Retinal pigment epithelial cell (primary cell): ENCODE measurements around the gene MCM9.

Experiments used
- DNase-seq: peaks from one replicate; pipeline ENCODE4 v3.0.0-alpha.2; 2010; ENCODE audit warnings: low read depth
- H3K4me3 ChIP-seq: 2 replicates; pipeline ENCODE4 v1.5.1; 2011; ENCODE audit warnings: mild to moderate bottlenecking, low read length, control low read depth, moderate library complexity
- TF ChIP-seq, protein P1 (sequence below): conservative IDR thresholded peaks from 2 replicates; pipeline ENCODE4 v1.5.1; 2011; ENCODE audit warnings: low read depth, low read length, control low read depth, inconsistent platforms

MCM9 gene

DNA sequence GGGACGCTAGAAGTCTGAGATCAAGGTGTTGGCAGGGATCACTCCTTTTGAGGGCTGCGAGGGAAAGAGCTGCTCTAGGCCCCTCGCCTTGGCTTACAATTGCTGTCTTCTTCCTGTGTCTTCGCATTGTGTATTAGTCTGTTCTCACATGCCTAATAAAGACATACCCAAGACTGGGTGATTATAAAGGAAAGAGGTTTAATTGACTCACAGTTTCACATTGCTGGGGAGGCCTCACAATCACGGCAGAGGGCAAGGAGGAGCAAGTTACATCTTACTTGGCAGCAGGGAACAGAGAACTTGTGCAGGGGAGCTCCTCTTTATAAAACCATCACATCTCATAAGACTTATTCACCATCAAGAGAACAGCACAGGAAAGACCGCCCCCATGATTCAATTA is 143.5 kb downstream of the MCM9 start:
- no peak overlapping the region for H3K4me3 ChIP-seq
- DNase-seq: no peak
- TF ChIP-seq, protein P1, sequence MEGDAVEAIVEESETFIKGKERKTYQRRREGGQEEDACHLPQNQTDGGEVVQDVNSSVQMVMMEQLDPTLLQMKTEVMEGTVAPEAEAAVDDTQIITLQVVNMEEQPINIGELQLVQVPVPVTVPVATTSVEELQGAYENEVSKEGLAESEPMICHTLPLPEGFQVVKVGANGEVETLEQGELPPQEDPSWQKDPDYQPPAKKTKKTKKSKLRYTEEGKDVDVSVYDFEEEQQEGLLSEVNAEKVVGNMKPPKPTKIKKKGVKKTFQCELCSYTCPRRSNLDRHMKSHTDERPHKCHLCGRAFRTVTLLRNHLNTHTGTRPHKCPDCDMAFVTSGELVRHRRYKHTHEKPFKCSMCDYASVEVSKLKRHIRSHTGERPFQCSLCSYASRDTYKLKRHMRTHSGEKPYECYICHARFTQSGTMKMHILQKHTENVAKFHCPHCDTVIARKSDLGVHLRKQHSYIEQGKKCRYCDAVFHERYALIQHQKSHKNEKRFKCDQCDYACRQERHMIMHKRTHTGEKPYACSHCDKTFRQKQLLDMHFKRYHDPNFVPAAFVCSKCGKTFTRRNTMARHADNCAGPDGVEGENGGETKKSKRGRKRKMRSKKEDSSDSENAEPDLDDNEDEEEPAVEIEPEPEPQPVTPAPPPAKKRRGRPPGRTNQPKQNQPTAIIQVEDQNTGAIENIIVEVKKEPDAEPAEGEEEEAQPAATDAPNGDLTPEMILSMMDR: no peak

- DNase-seq: no peak
- no peak overlapping the region for H3K4me3 ChIP-seq
- TF ChIP-seq, protein P1: no peak
Observed at GRCh38 chr6:118789954-118790353, 145.0 kb downstream of the MCM9 start.

DNA sequence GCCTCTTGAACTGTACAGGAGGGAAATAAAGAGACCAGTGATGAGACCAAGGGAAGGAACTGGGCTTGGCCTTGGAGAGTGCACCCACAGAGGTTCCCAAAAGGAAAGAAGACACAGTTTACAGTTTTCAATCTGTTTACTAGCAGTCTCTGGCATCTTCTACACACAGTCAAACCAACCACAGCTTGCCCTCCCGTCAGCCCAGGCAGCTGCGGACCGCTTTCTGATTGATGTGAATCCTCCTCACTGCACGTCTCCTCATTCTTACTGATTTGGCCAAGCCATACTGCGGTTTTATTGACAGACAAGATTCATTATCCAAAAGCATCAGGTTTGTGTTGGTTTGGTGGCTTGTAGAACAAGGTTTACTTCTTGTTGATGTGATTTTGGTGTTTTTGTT is 145.5 kb downstream of the MCM9 start:
- no peak for DNase-seq
- TF ChIP-seq, protein P1: no peak

DNA sequence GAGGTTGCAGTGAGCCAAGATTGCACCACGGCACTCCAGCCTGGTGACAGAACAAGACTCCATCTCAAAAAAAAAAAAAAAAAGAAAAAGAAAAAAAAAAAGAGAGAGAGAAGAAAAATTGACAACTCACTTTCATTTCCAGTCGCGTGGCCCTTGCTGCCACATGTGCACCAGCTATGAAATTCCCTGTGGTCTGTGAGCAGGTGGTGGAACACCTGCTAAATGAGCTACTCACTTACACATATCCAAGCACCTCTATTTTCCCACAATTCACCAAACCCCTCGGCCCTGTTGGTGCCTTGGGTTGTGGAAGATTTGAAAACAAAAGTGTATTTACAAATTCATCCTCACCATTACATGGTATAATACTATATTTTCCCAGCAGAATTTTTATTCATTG is 146.3 kb downstream of the MCM9 start:
- DNase-seq: no peak
- TF ChIP-seq, protein P1: no peak
- no peak overlapping the region for H3K4me3 ChIP-seq

More for the DNA sequence above, 145.5 kb downstream of the MCM9 start:
- no peak overlapping the region for H3K4me3 ChIP-seq

- DNase-seq: no peak
- TF ChIP-seq, protein P1: no peak
- H3K4me3 ChIP-seq: no peak overlapping the region
Observed at GRCh38 chr6:118787724-118788423, 147.1 kb downstream of the MCM9 start.

GRCh38 chr6:118786596-118787453 is 148.1 kb downstream of the MCM9 start:
- no peak for DNase-seq
- no peak overlapping the region for H3K4me3 ChIP-seq
- TF ChIP-seq, protein P1: no peak
